CD8-positive, alpha-beta memory T cell (primary cell): ENCODE measurements around the gene MARCHF9. TPM values are rescaled to one million over a fixed set of nuclear protein-coding genes. Genes with fewer than 3 reads are reported as not detected.

Source experiments
- CTCF ChIA-PET: fragments of 350-600 bp; sonication (Branson Sonifier 250); formaldehyde crosslinking; loops from one replicate; lab custom pipeline; 2021; ENCODE audit warnings: antibody characterized with exemption; lab: Charles Lee
- POLR2A ChIA-PET: fragments of 350-600 bp; sonication (Branson Sonifier 250); formaldehyde crosslinking; loops from one replicate; lab custom pipeline; 2021; ENCODE audit warnings: antibody characterized with exemption; lab: Charles Lee
- DNase-seq, 5 donors: peaks; one replicate each; pipeline versions ENCODE4 v3.0.0 to v3.0.0-alpha.2; 2020 to 2022; ENCODE audit warnings: mixed read lengths in 1 of 5
- H3K27ac ChIP-seq: one replicate; pipeline ENCODE4 v1.7.0; 2013; ENCODE audit warnings: low read depth, mild to moderate bottlenecking, low read length, moderate library complexity
- H3K27me3 ChIP-seq: 2 replicates; pipeline ENCODE4 v1.7.0; 2013; ENCODE audit warnings: low read length, mild to moderate bottlenecking; ENCODE audit not compliant: insufficient read depth, poor library complexity, severe bottlenecking
- H3K36me3 ChIP-seq: 2 replicates; pipeline ENCODE4 v1.7.0; 2013; ENCODE audit warnings: mild to moderate bottlenecking, low read length, moderate library complexity; ENCODE audit not compliant: insufficient read depth
- H3K4me1 ChIP-seq: 2 replicates; pipeline ENCODE4 v1.7.0; 2013; ENCODE audit warnings: mild to moderate bottlenecking, low read length, moderate library complexity; ENCODE audit not compliant: insufficient read depth
- H3K4me3 ChIP-seq: 2 replicates; pipeline ENCODE4 v1.7.0; 2013; ENCODE audit warnings: mild to moderate bottlenecking, low read length
- H3K9me3 ChIP-seq: 2 replicates; pipeline ENCODE4 v1.7.0; 2013; ENCODE audit warnings: mild to moderate bottlenecking, low read length
- H3K27ac Mint-ChIP-seq, 8 donors: one replicate each; pipeline ENCODE4 v1.8.0; 2020 to 2021; ENCODE audit warnings: mixed read lengths in 8 of 8, mild to moderate bottlenecking in 6 of 8, inconsistent platforms in 3 of 8, moderate library complexity in 3 of 8
- H3K27me3 Mint-ChIP-seq, 2 donors: one replicate each; pipeline ENCODE4 v1.8.0; 2020 to 2021; ENCODE audit warnings: mixed read lengths in 2 of 2, mild to moderate bottlenecking in 1 of 2, moderate library complexity in 1 of 2
- H3K36me3 Mint-ChIP-seq, 3 donors: one replicate each; pipeline ENCODE4 v1.8.0; 2020 to 2021; ENCODE audit warnings: mixed read lengths in 3 of 3, inconsistent platforms in 1 of 3, mild to moderate bottlenecking in 1 of 3
- H3K4me1 Mint-ChIP-seq, 3 donors: one replicate each; pipeline ENCODE4 v1.8.0; 2020 to 2021; ENCODE audit warnings: mixed read lengths in 3 of 3, inconsistent platforms in 1 of 3, mild to moderate bottlenecking in 1 of 3
- H3K4me3 Mint-ChIP-seq, 7 donors: one replicate each; pipeline ENCODE4 v1.8.0; 2020 to 2021; ENCODE audit warnings: mixed read lengths in 7 of 7, mild to moderate bottlenecking in 6 of 7, moderate library complexity in 4 of 7, inconsistent platforms in 2 of 7
- H3K9me3 Mint-ChIP-seq, 5 donors: one replicate each; pipeline ENCODE4 v1.8.0; 2020 to 2022; ENCODE audit warnings: mixed read lengths in 5 of 5, mild to moderate bottlenecking in 3 of 5, moderate library complexity in 2 of 5, inconsistent platforms in 1 of 5
- polyA plus RNA-seq: library from polyadenylated mRNA; unstranded; fragments of 300-500 nt; fragmentation: Illumina TruSeq; gene quantifications from one replicate; pipeline ENCODE4 v1.2.3, GENCODE V29; 2021
- total RNA-seq, 2 experiments: library from RNA; stranded (reverse); gene quantifications; one replicate each; pipeline ENCODE4 v1.2.3, GENCODE V29; 2021

The MARCHF9 gene
- total and polyA plus RNA-seq, 3 experiments from 2014 or later = 5.7 to 27.2 (median 26.3) TPM

- H3K4me3 Mint-ChIP-seq = no peak overlapping the region
- H3K9me3 Mint-ChIP-seq = no peaks in the 10 kb centered on the region
- Histone ChIP-seq H3K27ac (no peak overlapping the region), H3K4me3 (no peak overlapping the region), H3K9me3 (no peaks in the 10 kb centered on the region), H3K27me3 (no peaks in the 10 kb centered on the region), H3K4me1 (no peaks in the 10 kb centered on the region), H3K36me3 (peaks cover 6% of the 10 kb centered on the region)
- no peaks in the 10 kb centered on the region for H3K27me3 Mint-ChIP-seq
- no peak for DNase-seq
- no peak overlapping the region for H3K27ac Mint-ChIP-seq
- H3K4me1 Mint-ChIP-seq = no peaks in the 10 kb centered on the region
- CTCF ChIA-PET = interaction anchor here (1.0 kb wide), 1 partner anchor 10 kb away, joined by 4 read pairs; no protein-coding TSS in a partner anchor
- H3K36me3 Mint-ChIP-seq = peaks cover 0 to 56% (median 14%) of the 10 kb centered on the region in 3 donors
- POLR2A ChIA-PET = no interaction called here
Observed at GRCh38 chr12:57809425-57809824, 54.5 kb downstream of the MARCHF9 start.

Other genes starting within 250 kb of the MARCHF9 start
- 10 to 100 TPM; 12.7 to 13.2 TPM for gene DDIT3, start 234.6 kb upstream of the MARCHF9 start, total RNA-seq
- gene DDIT3, start 234.6 kb upstream of the MARCHF9 start, polyA plus RNA-seq = 11.7 TPM
- gene MBD6, start 232.3 kb upstream of the MARCHF9 start, total RNA-seq = 10 to 100 TPM; 49.0 to 54.7 TPM
- 4.2 TPM for gene MBD6, start 232.3 kb upstream of the MARCHF9 start, polyA plus RNA-seq
- 10 to 100 TPM; 98.7 to 99.3 TPM for gene DCTN2, start 207.9 kb upstream of the MARCHF9 start, total RNA-seq
- gene DCTN2, start 207.9 kb upstream of the MARCHF9 start, polyA plus RNA-seq = 80.8 TPM
- gene KIF5A, start 205.1 kb upstream of the MARCHF9 start, total RNA-seq = 1 to 10 TPM; 1.8 to 2.1 TPM
- gene KIF5A, start 205.1 kb upstream of the MARCHF9 start, polyA plus RNA-seq = 0.12 TPM
- gene PIP4K2C, start 163.9 kb upstream of the MARCHF9 start, total RNA-seq = 10 to 100 TPM; 24.7 to 29.7 TPM
- 40.6 TPM for gene PIP4K2C, start 163.9 kb upstream of the MARCHF9 start, polyA plus RNA-seq
- 10 to 100 TPM; 16.7 to 18.3 TPM for gene DTX3, start 150.3 kb upstream of the MARCHF9 start, total RNA-seq
- gene DTX3, start 150.3 kb upstream of the MARCHF9 start, polyA plus RNA-seq = 7.2 TPM
- 1 to 10 TPM; 1.4 to 1.9 TPM for gene ARHGEF25, start 143.7 kb upstream of the MARCHF9 start, total RNA-seq
- gene ARHGEF25, start 143.7 kb upstream of the MARCHF9 start, polyA plus RNA-seq = not detected
- gene B4GALNT1, start 121.9 kb upstream of the MARCHF9 start, total RNA-seq = 1 to 10 TPM; 2.9 to 4.1 TPM
- gene B4GALNT1, start 121.9 kb upstream of the MARCHF9 start, polyA plus RNA-seq = not detected
- gene OS9, start 61.0 kb upstream of the MARCHF9 start, total RNA-seq = 100 to 1,000 TPM in 1 of 2 experiments, 10 to 100 TPM in 1; 96.8 to 103 TPM
- 86.9 TPM for gene OS9, start 61.0 kb upstream of the MARCHF9 start, polyA plus RNA-seq
- gene AGAP2, start 16.4 kb upstream of the MARCHF9 start, total RNA-seq = 10 to 100 TPM; 29.9 to 31.7 TPM
- gene AGAP2, start 16.4 kb upstream of the MARCHF9 start, polyA plus RNA-seq = 6.4 TPM
- gene TSPAN31, start 10.1 kb upstream of the MARCHF9 start, total RNA-seq = 10 to 100 TPM; 12.0 to 13.0 TPM
- 46.9 TPM for gene TSPAN31, start 10.1 kb upstream of the MARCHF9 start, polyA plus RNA-seq
- 100 to 1,000 TPM; 268 to 304 TPM for gene CDK4, start 2.8 kb upstream of the MARCHF9 start, total RNA-seq
- 76.0 TPM for gene CDK4, start 2.8 kb upstream of the MARCHF9 start, polyA plus RNA-seq
- gene CYP27B1, start 12.0 kb downstream of the MARCHF9 start, total RNA-seq = 1 to 10 TPM; 7.2 to 7.4 TPM
- gene CYP27B1, start 12.0 kb downstream of the MARCHF9 start, polyA plus RNA-seq = 0.52 TPM
- 10 to 100 TPM; 69.8 to 74.2 TPM for gene METTL1, start 17.0 kb downstream of the MARCHF9 start, total RNA-seq
- 18.6 TPM for gene METTL1, start 17.0 kb downstream of the MARCHF9 start, polyA plus RNA-seq
- 1 to 10 TPM; 3.5 to 3.9 TPM for gene EEF1AKMT3, start 17.5 kb downstream of the MARCHF9 start, total RNA-seq
- 3.3 TPM for gene EEF1AKMT3, start 17.5 kb downstream of the MARCHF9 start, polyA plus RNA-seq
- 10 to 100 TPM; 64.0 to 69.0 TPM for gene TSFM, start 27.7 kb downstream of the MARCHF9 start, total RNA-seq
- gene TSFM, start 27.7 kb downstream of the MARCHF9 start, polyA plus RNA-seq = 32.6 TPM
- gene AVIL, start 63.6 kb downstream of the MARCHF9 start, total RNA-seq = 1 to 10 TPM; 2.3 to 2.5 TPM
- gene AVIL, start 63.6 kb downstream of the MARCHF9 start, polyA plus RNA-seq = 0.40 TPM
- gene CTDSP2, start 91.6 kb downstream of the MARCHF9 start, total RNA-seq = 10 to 100 TPM; 72.8 to 76.4 TPM
- gene CTDSP2, start 91.6 kb downstream of the MARCHF9 start, polyA plus RNA-seq = 55.0 TPM
- gene ATP23, start 186.5 kb downstream of the MARCHF9 start, total RNA-seq = 10 to 100 TPM; 10.1 to 11.8 TPM
- gene ATP23, start 186.5 kb downstream of the MARCHF9 start, polyA plus RNA-seq = 22.0 TPM